ENCODE measurements around the gene DCAF17. TPM values are rescaled to one million over a fixed set of nuclear protein-coding genes. Genes with fewer than 3 reads are reported as not detected.

DCAF17 gene
- total RNA-seq, 1 donor from 2014 or later, result 11.3 TPM

DNA sequence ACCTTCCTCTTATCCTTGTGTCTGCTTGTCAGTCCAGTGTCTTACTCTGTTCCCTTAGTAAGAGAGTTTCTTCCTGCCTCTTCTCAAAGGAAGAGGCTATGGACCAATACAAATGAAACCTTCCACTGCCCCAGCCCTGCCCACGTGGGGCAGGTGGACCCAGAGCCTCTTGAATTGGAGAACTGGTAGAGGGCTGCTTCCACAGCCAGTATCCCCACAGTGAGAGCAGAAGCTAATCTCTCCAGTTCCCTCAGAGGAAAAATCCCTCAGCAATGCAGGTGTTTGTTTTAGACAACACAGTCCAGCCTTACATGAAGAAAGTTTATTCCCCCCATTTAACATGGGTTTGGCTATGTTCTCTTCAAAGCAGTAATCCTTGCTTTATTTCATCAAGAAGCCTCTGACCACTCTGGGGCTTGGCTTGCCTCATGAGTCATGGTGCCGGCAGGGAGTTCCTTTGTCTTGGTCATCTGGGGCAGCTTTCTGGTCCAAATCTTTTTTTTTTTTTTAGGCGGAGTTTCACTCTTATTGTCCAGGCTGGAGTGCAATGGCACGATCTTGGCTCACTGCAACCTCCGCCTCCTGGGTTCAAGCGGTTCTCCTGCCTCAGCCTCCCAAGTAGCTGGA lies 81.8 kb downstream of the DCAF17 start:
- no peaks in the 10 kb centered on the region for H3K27me3 ChIP-seq
- DNase-seq (no peak), ATAC-seq (no peak)
- intact Hi-C loops (cut with DNase I), result no loop called here
- H3K36me3 ChIP-seq, result no peaks in the 10 kb centered on the region
- no peak overlapping the region for H3K27ac ChIP-seq
- H3K9me3 ChIP-seq, result no peaks in the 10 kb centered on the region
- TF ChIP-seq, protein P1, sequence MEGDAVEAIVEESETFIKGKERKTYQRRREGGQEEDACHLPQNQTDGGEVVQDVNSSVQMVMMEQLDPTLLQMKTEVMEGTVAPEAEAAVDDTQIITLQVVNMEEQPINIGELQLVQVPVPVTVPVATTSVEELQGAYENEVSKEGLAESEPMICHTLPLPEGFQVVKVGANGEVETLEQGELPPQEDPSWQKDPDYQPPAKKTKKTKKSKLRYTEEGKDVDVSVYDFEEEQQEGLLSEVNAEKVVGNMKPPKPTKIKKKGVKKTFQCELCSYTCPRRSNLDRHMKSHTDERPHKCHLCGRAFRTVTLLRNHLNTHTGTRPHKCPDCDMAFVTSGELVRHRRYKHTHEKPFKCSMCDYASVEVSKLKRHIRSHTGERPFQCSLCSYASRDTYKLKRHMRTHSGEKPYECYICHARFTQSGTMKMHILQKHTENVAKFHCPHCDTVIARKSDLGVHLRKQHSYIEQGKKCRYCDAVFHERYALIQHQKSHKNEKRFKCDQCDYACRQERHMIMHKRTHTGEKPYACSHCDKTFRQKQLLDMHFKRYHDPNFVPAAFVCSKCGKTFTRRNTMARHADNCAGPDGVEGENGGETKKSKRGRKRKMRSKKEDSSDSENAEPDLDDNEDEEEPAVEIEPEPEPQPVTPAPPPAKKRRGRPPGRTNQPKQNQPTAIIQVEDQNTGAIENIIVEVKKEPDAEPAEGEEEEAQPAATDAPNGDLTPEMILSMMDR (IDR thresholded peaks at IDR 0.05), result no peak
- H3K4me1 ChIP-seq, result no peaks in the 10 kb centered on the region
- no peak overlapping the region for H3K4me3 ChIP-seq

DNA sequence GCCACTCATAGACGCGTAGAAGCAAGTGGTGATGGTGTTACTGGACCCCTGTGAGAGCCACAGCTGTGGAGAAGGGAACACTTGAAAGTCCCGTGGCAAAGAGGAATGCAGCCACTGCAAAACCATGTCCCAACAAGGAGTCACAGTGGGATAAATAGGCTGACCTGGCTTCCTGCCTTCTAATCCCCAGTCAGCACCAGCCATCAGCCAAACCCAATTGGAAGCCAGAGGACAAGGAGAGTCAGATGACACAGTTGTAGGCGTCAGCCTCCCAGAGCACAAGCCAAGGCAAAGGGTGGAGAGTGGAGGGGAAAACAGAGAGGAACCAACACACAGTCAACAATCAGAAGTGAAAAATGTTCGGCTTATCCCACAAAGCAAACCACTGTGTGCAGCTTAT lies 82.8 kb downstream of the DCAF17 start:
- DNase-seq, result no peak
- Histone ChIP-seq H3K4me1 (no peaks in the 10 kb centered on the region), H3K27ac (no peak overlapping the region)

DNA sequence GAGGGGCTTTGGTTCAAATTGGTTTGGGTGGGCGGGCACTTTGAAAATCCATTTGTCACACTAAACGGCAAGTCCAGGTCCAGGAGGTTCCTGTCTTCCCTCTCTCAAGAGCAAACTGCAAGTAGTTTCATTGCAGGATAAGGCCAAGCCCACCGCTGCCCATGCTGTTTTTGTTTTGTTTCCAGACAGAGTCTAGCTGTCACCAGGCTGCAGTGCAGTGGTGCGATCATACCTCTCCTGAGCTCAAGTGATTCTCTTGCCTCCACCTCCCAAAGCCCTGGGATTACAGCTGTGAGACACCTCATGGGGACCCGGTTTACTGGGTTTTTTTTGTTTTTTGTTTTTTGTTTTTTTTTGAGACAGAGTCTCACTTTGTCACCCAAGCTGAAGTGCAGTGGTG lies 86.4 kb downstream of the DCAF17 start:
- DNase-seq, result no peak
- intact Hi-C loops (cut with DNase I), result no loop called here

More for the DNA sequence above, 82.8 kb downstream of the DCAF17 start:
- TF ChIP-seq, protein P1 (IDR thresholded peaks at IDR 0.05), result no peak
- Histone ChIP-seq H3K4me3 (no peak overlapping the region), H3K27me3 (no peaks in the 10 kb centered on the region), H3K9me3 (no peaks in the 10 kb centered on the region), H3K36me3 (no peaks in the 10 kb centered on the region)
- no peak for ATAC-seq
- intact Hi-C loops (cut with DNase I), result no loop called here

DNA sequence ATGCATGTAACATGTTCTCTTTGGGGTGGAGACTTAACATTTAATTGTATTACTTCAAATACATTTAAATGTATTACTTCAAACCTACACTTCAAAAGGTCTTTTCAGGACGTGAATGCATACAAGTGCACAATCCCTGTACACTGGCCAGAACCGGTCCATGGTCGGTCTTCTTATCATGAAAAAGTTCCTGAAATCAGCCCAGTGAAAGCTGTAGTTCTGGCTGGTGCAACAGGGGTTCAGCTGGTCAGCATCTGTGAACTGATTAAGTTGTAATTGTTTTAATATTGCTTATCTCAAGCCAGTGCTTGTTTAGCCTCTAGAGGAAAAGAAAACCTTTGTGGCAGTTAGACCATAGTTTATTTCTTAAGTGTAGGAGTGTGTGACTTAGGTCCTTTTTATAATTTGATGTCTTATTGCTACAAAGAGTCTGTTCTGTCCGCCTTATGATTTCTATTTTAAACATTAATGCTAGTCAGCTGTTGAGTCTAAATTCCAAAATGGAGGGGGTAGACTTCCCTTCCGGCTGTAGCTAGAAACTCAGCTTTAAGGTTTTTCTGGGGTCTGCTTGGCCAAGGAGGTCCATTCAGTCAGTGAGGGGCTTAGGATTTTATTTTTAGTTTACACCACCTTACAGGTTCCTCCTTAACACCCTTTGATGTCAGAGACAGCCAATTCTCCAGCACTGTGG lies 87.5 kb downstream of the DCAF17 start:
- intact Hi-C loops (cut with DNase I), result no loop called here
- ATAC-seq (no peak), DNase-seq (no peak)
- peaks cover 15% of the 10 kb centered on the region for H3K4me1 ChIP-seq
- no peaks in the 10 kb centered on the region for H3K27me3 ChIP-seq
- peak overlapping the region; percentile 71 for H3K4me3 ChIP-seq
- H3K9me3 ChIP-seq, result no peaks in the 10 kb centered on the region
- peak overlapping the region; percentile 91 for H3K27ac ChIP-seq
- TF ChIP-seq, protein P1 (IDR thresholded peaks at IDR 0.05), result no peak
- H3K36me3 ChIP-seq, result no peaks in the 10 kb centered on the region

More for the DNA sequence above, 86.4 kb downstream of the DCAF17 start:
- Histone ChIP-seq H3K27me3 (no peaks in the 10 kb centered on the region), H3K4me1 (peaks cover 14% of the 10 kb centered on the region), H3K27ac (no peak overlapping the region), H3K36me3 (no peaks in the 10 kb centered on the region), H3K4me3 (no peak overlapping the region), H3K9me3 (no peaks in the 10 kb centered on the region)
- TF ChIP-seq, protein P1 (IDR thresholded peaks at IDR 0.05), result no peak
- ATAC-seq, result no peak

DNA sequence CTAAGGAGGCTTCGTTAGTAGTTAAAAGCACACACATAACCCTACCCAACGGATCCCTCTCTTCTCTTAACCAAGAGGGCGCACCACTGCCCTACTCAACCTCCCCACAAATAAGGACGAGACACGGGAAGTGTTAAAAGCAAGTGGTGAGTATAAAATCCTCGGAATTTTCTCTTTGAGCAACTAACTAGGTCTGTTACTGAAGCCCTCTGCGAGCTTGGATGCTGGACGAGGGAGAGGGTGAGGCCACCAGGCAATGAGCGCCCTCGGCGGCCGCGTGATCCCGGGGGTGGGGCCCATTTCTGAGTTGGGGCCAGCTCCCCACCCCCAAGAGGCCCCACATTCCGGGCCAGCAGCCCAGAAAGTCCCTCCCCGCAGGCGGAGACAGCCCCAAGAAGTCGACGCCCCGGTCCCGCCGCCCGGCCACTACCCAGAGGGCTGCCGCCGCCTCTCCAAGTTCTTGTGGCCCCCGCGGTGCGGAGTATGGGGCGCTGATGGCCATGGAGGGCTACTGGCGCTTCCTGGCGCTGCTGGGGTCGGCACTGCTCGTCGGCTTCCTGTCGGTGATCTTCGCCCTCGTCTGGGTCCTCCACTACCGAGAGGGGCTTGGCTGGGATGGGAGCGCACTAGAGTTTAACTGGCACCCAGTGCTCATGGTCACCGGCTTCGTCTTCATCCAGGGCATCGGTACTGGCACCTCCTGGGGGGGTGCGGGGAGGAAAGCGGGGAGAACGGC lies 88.2 kb downstream of the DCAF17 start, which contains the start of gene CYBRD1:
Gene CYBRD1, plus strand, starts transcription at position 423 of the 736 bp plus-strand sequence. Its CDS starts 72 bp downstream, at position 495.
- H3K9me3 ChIP-seq, result no peaks in the 10 kb centered on the region
- DNase-seq (peak; percentile 94), ATAC-seq (peak; percentile 87)
- intact Hi-C loops (cut with DNase I), result no loop called here
- no peaks in the 10 kb centered on the region for H3K27me3 ChIP-seq
- no peaks in the 10 kb centered on the region for H3K36me3 ChIP-seq
- TF ChIP-seq, protein P1 (IDR thresholded peaks at IDR 0.05), result no peak
- peak within 1 kb of the TSS; percentile 91 for H3K27ac ChIP-seq
- H3K4me1 ChIP-seq, result peaks cover 15% of the 10 kb centered on the region
- peak within 1 kb of the TSS; percentile 71 for H3K4me3 ChIP-seq
